NOMO-1 (cell line): ENCODE data around the gene TMEM130.

Source experiments
- DNase-seq, 2 experiments: peaks; one replicate each; lab custom pipeline; 2025; ENCODE audit not compliant: unreplicated experiment in 2 of 2; lab: John Stamatoyannopoulos, UW

The TMEM130 gene

GRCh38 chr7:98810153-98810802, 59.5 kb downstream of the TMEM130 start:
- DNase-seq, result no peak

- DNase-seq, result no peak
Measured at GRCh38 chr7:98808751-98809460, 60.9 kb downstream of the TMEM130 start.

GRCh38 chr7:98807068-98808048, 62.5 kb downstream of the TMEM130 start:
- no peak for DNase-seq

- DNase-seq, result no peak
Measured at GRCh38 chr7:98805956-98806838, 63.6 kb downstream of the TMEM130 start.

GRCh38 chr7:98802781-98803110, 67.1 kb downstream of the TMEM130 start:
- no peak for DNase-seq

- peak; percentile 100 for DNase-seq
Measured at GRCh38 chr7:98802088-98802780, 67.6 kb downstream of the TMEM130 start.

- no peak for DNase-seq
Measured at GRCh38 chr7:98800996-98801395, 68.8 kb downstream of the TMEM130 start.

- DNase-seq, result no peak
Measured at GRCh38 chr7:98797150-98797549, 72.7 kb downstream of the TMEM130 start.
